HG02678 (cell line): ENCODE measurements around the gene CCDC82.

Source experiments
- ATAC-seq: cut with Tn5 transposase; IDR thresholded peaks from one replicate; pipeline ENCODE4 v1.9.1; 2021; ENCODE audit warnings: mild to moderate bottlenecking, moderate library complexity; ENCODE audit not compliant: unreplicated experiment

CCDC82 gene

GRCh38 chr11:96309016-96309642 is 80.6 kb downstream of the CCDC82 start:
- ATAC-seq = no peak

- ATAC-seq = no peak
Observed at GRCh38 chr11:96307776-96308140, 82.0 kb downstream of the CCDC82 start.

- no peak for ATAC-seq
Observed at GRCh38 chr11:96306933-96307775, 82.6 kb downstream of the CCDC82 start.

- no peak for ATAC-seq
Observed at GRCh38 chr11:96306600-96306932, 83.1 kb downstream of the CCDC82 start.

- no peak for ATAC-seq
Observed at GRCh38 chr11:96306071-96306470, 83.6 kb downstream of the CCDC82 start.

- no peak for ATAC-seq
Observed at GRCh38 chr11:96303980-96304379, 85.7 kb downstream of the CCDC82 start.

GRCh38 chr11:96303064-96303463 is 86.6 kb downstream of the CCDC82 start:
- no peak for ATAC-seq
